HepG2 (cell line): ENCODE data around the gene EXO1. TPM values are rescaled to one million over a fixed set of nuclear protein-coding genes. Genes with fewer than 3 reads are reported as not detected.

Experiments used
- ATAC-seq: fragments of 200-7000 bp; cut with Tn5 transposase; 3 replicates; pipeline ENCODE4 v1.9.1; 2020; ENCODE audit warnings: mild to moderate bottlenecking, moderate library complexity
- BruUV-seq: library from RNA; stranded (reverse); fragments of 400-500 nt; replicated peaks from 2 replicates; lab custom pipeline; 2021; lab: Mats Ljungman, UMichigan
- CTCF ChIA-PET: fragments of 300-600 bp; formaldehyde crosslinking; extraction: SDS; loops from one replicate; lab custom pipeline; 2021; ENCODE audit warnings: low total read pairs, inconsistent platforms, low intra/inter-chr PET ratio; lab: Yijun Ruan, JAX
- POLR2A ChIA-PET: fragments of 350-600 bp; sonication (Branson Sonifier 250); formaldehyde crosslinking; loops from one replicate; lab custom pipeline; 2020; ENCODE audit warnings: antibody characterized with exemption, inconsistent platforms; lab: Yijun Ruan, JAX
- DNase-seq: peaks from one replicate; pipeline ENCODE4 v3.0.0-alpha.2; 2015; ENCODE audit warnings: low spot score
- FAIRE-seq: peaks from 3 replicates; lab custom pipeline; 2011; peaks lifted over from hg19 to GRCh38; lab: Jason Lieb, UNC
- H2AFZ ChIP-seq: one replicate; pipeline ENCODE4 v1.6.1; 2011; ENCODE audit warnings: low read length, inconsistent platforms
- H3K27ac ChIP-seq: fragments of 300-600 bp; 3 replicates; pipeline ENCODE4 v1.8.0; 2011; ENCODE audit warnings: mixed run types, mild to moderate bottlenecking, mixed read lengths, low read length, inconsistent platforms; ENCODE audit not compliant: insufficient read depth; ENCODE audit errors: extremely low read length
- H3K27me3 ChIP-seq, 2 experiments: fragments of 200-600 bp in 1 of 2; 2 replicates in 1 of 2; 3 replicates in 1 of 2; pipeline versions ENCODE4 v1.6.0 to v1.8.0; 2011; ENCODE audit warnings: low read length in 2 of 2, mild to moderate bottlenecking in 2 of 2, moderate library complexity in 2 of 2, inconsistent platforms in 1 of 2; ENCODE audit not compliant: insufficient read depth in 2 of 2, control insufficient read depth in 1 of 2
- H3K36me3 ChIP-seq, 2 experiments: fragments of 200-600 bp in 1 of 2; replicated peaks in 1 of 2; 2 replicates in 1 of 2; 3 replicates in 1 of 2; pipeline versions ENCODE4 v1.5.1 to v1.8.0; 2011; ENCODE audit warnings: low read length in 2 of 2, inconsistent platforms in 1 of 2; ENCODE audit not compliant: insufficient read depth in 2 of 2, control insufficient read depth in 1 of 2
- H3K4me1 ChIP-seq: 2 replicates; pipeline ENCODE4 v1.5.1; 2012; ENCODE audit warnings: low read length, inconsistent platforms; ENCODE audit not compliant: insufficient read depth
- H3K4me2 ChIP-seq: 2 replicates; pipeline ENCODE4 v1.6.0; 2011; ENCODE audit warnings: low read depth, low read length, inconsistent platforms
- H3K4me3 ChIP-seq, 3 experiments: fragments of 200-600 bp in 1 of 3; sonication (generic), shearing (Covaris generic) in 1 of 3; replicated peaks in 1 of 3; 2 replicates each; pipeline ENCODE4 v1.5.1; 2011 to 2016; ENCODE audit warnings: low read length in 3 of 3, inconsistent platforms in 2 of 3, low read depth in 2 of 3, mild to moderate bottlenecking in 2 of 3, control low read depth in 1 of 3, mixed read lengths in 1 of 3; ENCODE audit not compliant: insufficient read depth in 1 of 3
- H3K79me2 ChIP-seq: one replicate; pipeline ENCODE4 v1.6.1; 2011; ENCODE audit warnings: low read length, inconsistent platforms; ENCODE audit not compliant: insufficient read depth
- H3K9ac ChIP-seq: 2 replicates; pipeline ENCODE4 v1.6.0; 2011; ENCODE audit warnings: mild to moderate bottlenecking, low read depth, low read length, inconsistent platforms; ENCODE audit not compliant: insufficient read depth
- H3K9me3 ChIP-seq: 2 replicates; pipeline ENCODE4 v1.5.1; 2012; ENCODE audit warnings: mild to moderate bottlenecking, low read length
- H4K20me1 ChIP-seq: 2 replicates; pipeline ENCODE4 v1.6.0; 2011; ENCODE audit warnings: inconsistent platforms, mild to moderate bottlenecking, low read length, moderate library complexity; ENCODE audit not compliant: insufficient read depth
- ARID2 ChIP-seq: sonication (generic); formaldehyde crosslinking; IDR thresholded peaks from 2 replicates; pipeline ENCODE4 v1.8.1; 2022; ENCODE audit warnings: mild to moderate bottlenecking, missing genetic modification reagents, borderline replicate concordance
- ARID4A ChIP-seq: sonication (generic); formaldehyde crosslinking; IDR thresholded peaks from 2 replicates; pipeline ENCODE4 v1.5.0; 2020; ENCODE audit warnings: mild to moderate bottlenecking, missing genetic modification reagents, borderline replicate concordance
- DNMT3B ChIP-seq: conservative IDR thresholded peaks from 2 replicates; pipeline ENCODE4 v1.6.1; 2016; ENCODE audit warnings: missing biosample characterization, control low read depth
- HNRNPLL ChIP-seq: fragments of 200-400 bp; formaldehyde crosslinking; IDR thresholded peaks from 2 replicates; pipeline ENCODE4 v1.6.1; 2017; ENCODE audit warnings: mild to moderate bottlenecking, low read depth, low read length; ENCODE audit not compliant: poor library complexity, severe bottlenecking
- HOXD1 ChIP-seq: sonication (generic); formaldehyde crosslinking; IDR thresholded peaks from 2 replicates; pipeline ENCODE4 v1.5.0; 2020; ENCODE audit warnings: missing genetic modification reagents
- IRX3 ChIP-seq: sonication (generic); formaldehyde crosslinking; IDR thresholded peaks from 2 replicates; pipeline ENCODE4 v1.8.1; 2023; ENCODE audit warnings: mild to moderate bottlenecking, low read depth, missing genetic modification reagents, borderline replicate concordance
- LCORL ChIP-seq, 2 experiments: fragments of 450-650 bp in 1 of 2; sonication (generic) in 1 of 2; formaldehyde crosslinking in 1 of 2; IDR thresholded peaks; 2 replicates each; pipeline versions ENCODE4 v1.5.0 to v1.6.1; 2017 to 2020; ENCODE audit warnings: antibody characterized with exemption in 1 of 2, missing genetic modification reagents in 1 of 2
- MEIS1 ChIP-seq: sonication (generic); formaldehyde crosslinking; IDR thresholded peaks from 2 replicates; pipeline ENCODE4 v1.9.0; 2021; ENCODE audit warnings: mild to moderate bottlenecking, missing genetic modification reagents, moderate library complexity, borderline replicate concordance
- MIER3 ChIP-seq: IDR thresholded peaks from 2 replicates; pipeline ENCODE4 v1.6.1; 2016; ENCODE audit warnings: missing compliant biosample characterization, borderline replicate concordance
- MTA1 ChIP-seq: sonication (generic); formaldehyde crosslinking; IDR thresholded peaks from 2 replicates; pipeline ENCODE4 v1.4.0; 2020; ENCODE audit warnings: missing genetic modification reagents, mild to moderate bottlenecking, borderline replicate concordance
- MYC ChIP-seq: sonication (generic); formaldehyde crosslinking; IDR thresholded peaks from 2 replicates; pipeline ENCODE4 v1.9.0; 2021; ENCODE audit warnings: missing genetic modification reagents, borderline replicate concordance
- NPAS2 ChIP-seq: sonication (generic); formaldehyde crosslinking; IDR thresholded peaks from 2 replicates; pipeline ENCODE4 v1.8.0; 2022; ENCODE audit warnings: mild to moderate bottlenecking, missing genetic modification reagents, borderline replicate concordance
- PRMT3 ChIP-seq: sonication (generic); formaldehyde crosslinking; IDR thresholded peaks from 2 replicates; pipeline ENCODE4 v1.8.1; 2022; ENCODE audit warnings: low read depth, mild to moderate bottlenecking, moderate library complexity, missing genetic modification reagents, borderline replicate concordance
- RARA ChIP-seq: IDR thresholded peaks from 2 replicates; pipeline ENCODE4 v1.6.1; 2016; ENCODE audit warnings: missing genetic modification reagents, missing compliant biosample characterization
- RFX3 ChIP-seq: IDR thresholded peaks from 2 replicates; pipeline ENCODE4 v1.6.1; 2016; ENCODE audit warnings: missing biosample characterization, missing genetic modification reagents
- SMARCE1 ChIP-seq: fragments of 450-650 bp; IDR thresholded peaks from 2 replicates; pipeline ENCODE4 v1.6.1; 2017; ENCODE audit warnings: borderline replicate concordance
- SRSF1 ChIP-seq: fragments of 200-400 bp; formaldehyde crosslinking; optimal IDR thresholded peaks from 2 replicates; pipeline ENCODE3; 2017; ENCODE audit warnings: mild to moderate bottlenecking, low read depth, low read length, moderate library complexity
- WGBS: methylation state at CpG from one replicate; pipeline ENCODE4 v1.1.6; 2017; ENCODE audit warnings: low lambda C conversion rate; 5-methylcytosine and 5-hydroxymethylcytosine counted together
- in situ Hi-C: cut with HindIII; loops from 2 replicates; pipeline ENCODE4 v1.10.0; 2017; ENCODE audit warnings: low pct_unique_long_range_greater_than_20kb; ENCODE audit not compliant: extremely low pct_ligation_motif_present
- intact Hi-C: fragments of 100-400 bp; cut with micrococcal nuclease; formaldehyde crosslinking; loops from one replicate; pipeline ENCODE4 v1.10.0; 2022; ENCODE audit not compliant: unreplicated experiment
- polyA plus RNA-seq, 8 experiments: library from polyadenylated mRNA; depleted of rRNA in 3 of 8; stranded (reverse) in 7 of 8; unstranded in 1 of 8; fragments of >200 nt; fragmentation: Illumina TruSeq in 4 of 8; extraction: Trizol in 4 of 8; gene quantifications; 2 replicates each; pipeline versions ENCODE4 v1.2.1 to v1.2.3, GENCODE V29; 2011 to 2016; ENCODE audit warnings: low read depth in 4 of 8, missing spikeins in 1 of 8, mixed read lengths in 1 of 8; ENCODE audit not compliant: insufficient read depth in 1 of 8
- total RNA-seq, 5 experiments: library from RNA; depleted of rRNA; stranded (reverse); fragments of >200 nt; fragmentation: Illumina TruSeq; extraction: Trizol; gene quantifications; 2 replicates each; pipeline ENCODE4 v1.2.3, GENCODE V29; 2016; ENCODE audit warnings: low read depth in 1 of 5
- TF ChIP-seq, protein P1 (sequence below): sonication (generic); formaldehyde crosslinking; IDR thresholded peaks from 2 replicates; pipeline ENCODE4 v1.4.0; 2020; ENCODE audit warnings: missing genetic modification reagents, borderline replicate concordance

EXO1 gene
- total and polyA plus RNA-seq, 2 of the 13 experiments (the other 11 are each of a cell fraction or from before 2014, with no cell fraction given) = 3.2 to 26.1 TPM

DNA sequence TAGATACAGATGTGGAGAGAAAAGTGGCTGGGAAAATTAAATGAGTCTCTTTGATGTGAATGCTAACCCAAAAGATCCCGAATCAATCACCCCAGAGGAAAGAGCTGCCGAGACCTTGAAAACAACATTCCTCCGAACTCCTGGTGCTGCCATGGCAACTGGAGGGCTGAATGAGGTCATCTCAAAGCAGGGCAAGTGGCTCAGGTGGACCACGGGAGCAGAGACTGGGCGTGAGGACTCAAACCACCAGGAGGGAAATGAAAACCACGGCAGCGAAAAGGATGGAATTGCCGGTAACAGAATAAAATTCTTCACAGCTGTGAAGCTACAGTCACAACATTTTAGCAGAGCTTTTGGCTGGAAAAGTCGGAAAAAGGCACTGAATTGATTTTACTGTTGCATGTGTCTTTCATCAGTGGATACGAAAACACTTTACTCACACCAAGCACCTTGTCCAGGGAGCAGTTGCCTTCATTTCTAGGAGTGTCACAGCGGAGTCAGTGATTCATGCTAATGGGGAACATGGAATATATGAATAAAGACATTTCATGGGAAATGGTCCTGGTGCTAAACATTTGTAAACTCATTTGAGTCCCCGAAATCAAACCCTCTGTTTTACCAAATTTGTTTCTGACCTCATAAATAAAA is 86.3 kb downstream of the EXO1 start:
- H3K4me2 ChIP-seq = no peak overlapping the region
- no peaks in the 10 kb centered on the region for H3K36me3 ChIP-seq
- H3K27me3 ChIP-seq = no peaks in the 10 kb centered on the region
- H3K4me3 ChIP-seq = no peak overlapping the region
- FAIRE-seq (no peak), DNase-seq (peak; percentile 48), ATAC-seq (peak; percentile 93)
- CTCF ChIA-PET = no interaction called here
- no peak overlapping the region for H2AFZ ChIP-seq
- H4K20me1 ChIP-seq = no peaks in the 10 kb centered on the region
- intact Hi-C loops = no loop called here
- no TSS peak for BruUV-seq
- no peaks in the 10 kb centered on the region for H3K79me2 ChIP-seq
- in situ Hi-C loops = no loop called here
- H3K9ac ChIP-seq = no peak overlapping the region
- no peak overlapping the region for H3K27ac ChIP-seq
- H3K9me3 ChIP-seq = no peaks in the 10 kb centered on the region
- H3K4me1 ChIP-seq = peaks cover 7% of the 10 kb centered on the region; the same call in 1 of the 2 replicates
- 32% methylated on average over 12 of the region's 12 CpGs for WGBS
- POLR2A ChIA-PET = no interaction called here
- TF ChIP-seq ARID4A (CRISPR knock-in tag) (no peak), NPAS2 (CRISPR knock-in tag) (no peak), MYC (no peak), IRX3 (CRISPR knock-in tag) (no peak), MTA1 (CRISPR knock-in tag) (no peak), PRMT3 (CRISPR knock-in tag) (no peak), LCORL (IDR thresholded peaks at IDR 0.05) (no peak), LCORL (CRISPR knock-in tag; IDR thresholded peaks at IDR 0.05) (no peak), HNRNPLL (no peak), RARA (no peak), DNMT3B (CRISPR knock-in tag) (no peak), HOXD1 (no peak), ARID2 (no peak), SRSF1 (no peak), MEIS1 (CRISPR knock-in tag) (no peak), MIER3 (CRISPR knock-in tag) (no peak), SMARCE1 (no peak), RFX3 (CRISPR knock-in tag) (peak; percentile 85)
- TF ChIP-seq, protein P1, sequence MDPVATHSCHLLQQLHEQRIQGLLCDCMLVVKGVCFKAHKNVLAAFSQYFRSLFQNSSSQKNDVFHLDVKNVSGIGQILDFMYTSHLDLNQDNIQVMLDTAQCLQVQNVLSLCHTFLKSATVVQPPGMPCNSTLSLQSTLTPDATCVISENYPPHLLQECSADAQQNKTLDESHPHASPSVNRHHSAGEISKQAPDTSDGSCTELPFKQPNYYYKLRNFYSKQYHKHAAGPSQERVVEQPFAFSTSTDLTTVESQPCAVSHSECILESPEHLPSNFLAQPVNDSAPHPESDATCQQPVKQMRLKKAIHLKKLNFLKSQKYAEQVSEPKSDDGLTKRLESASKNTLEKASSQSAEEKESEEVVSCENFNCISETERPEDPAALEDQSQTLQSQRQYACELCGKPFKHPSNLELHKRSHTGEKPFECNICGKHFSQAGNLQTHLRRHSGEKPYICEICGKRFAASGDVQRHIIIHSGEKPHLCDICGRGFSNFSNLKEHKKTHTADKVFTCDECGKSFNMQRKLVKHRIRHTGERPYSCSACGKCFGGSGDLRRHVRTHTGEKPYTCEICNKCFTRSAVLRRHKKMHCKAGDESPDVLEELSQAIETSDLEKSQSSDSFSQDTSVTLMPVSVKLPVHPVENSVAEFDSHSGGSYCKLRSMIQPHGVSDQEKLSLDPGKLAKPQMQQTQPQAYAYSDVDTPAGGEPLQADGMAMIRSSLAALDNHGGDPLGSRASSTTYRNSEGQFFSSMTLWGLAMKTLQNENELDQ = no peak
